Fibroblast of upper back skin (primary cell): ENCODE results near the gene IRF4.

Experiments used
- DNase-seq: peaks from one replicate; pipeline ENCODE4 v3.0.0-alpha.2; 2013

Gene IRF4

DNA sequence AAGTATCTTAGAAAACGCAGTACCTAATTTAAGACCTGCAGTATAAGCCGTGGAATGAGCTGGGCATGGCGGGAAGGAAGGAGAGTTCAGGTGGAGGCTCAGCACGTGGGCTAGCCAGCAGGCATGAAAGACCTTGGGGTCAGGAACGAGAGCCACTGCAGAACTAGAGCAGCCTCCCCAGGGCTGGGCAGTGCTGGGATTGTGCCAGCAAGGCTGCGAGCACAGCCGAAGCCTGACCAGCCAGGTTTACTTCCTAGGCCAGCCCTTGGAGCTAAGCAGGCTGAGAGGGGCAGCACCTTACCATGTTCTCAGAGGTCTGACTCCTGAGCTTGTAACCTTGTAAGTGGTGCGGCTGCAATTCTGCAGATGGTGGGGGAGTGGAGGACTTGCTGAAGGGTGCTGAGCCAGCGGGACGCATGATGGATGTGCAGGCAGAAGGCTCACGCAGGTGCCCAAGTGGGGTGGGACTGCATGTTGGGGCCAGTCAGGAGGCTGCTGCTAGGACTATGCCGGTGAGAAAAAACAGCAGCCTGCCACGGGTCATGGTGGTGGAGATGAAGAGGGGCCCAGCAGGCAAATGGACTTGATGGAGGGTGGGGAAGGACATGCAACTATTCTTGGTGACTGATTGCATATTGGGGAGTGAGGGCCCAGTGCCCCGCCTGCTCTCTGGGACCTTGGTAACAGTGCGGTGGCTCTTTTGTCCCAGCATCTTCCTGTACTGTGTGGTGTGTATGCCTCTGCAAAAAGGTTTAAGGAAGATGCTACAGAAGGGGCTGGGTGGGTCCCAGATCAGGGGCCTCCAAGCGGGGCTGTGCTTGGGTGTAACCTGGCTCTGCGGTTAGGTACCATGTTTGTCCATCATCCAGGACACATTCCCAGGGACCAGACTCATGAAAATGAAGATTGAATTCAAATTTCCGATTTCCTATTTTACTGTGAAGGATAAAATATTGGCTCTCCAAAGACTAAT is 37.6 kb upstream of the IRF4 start:
- no peak for DNase-seq

DNA sequence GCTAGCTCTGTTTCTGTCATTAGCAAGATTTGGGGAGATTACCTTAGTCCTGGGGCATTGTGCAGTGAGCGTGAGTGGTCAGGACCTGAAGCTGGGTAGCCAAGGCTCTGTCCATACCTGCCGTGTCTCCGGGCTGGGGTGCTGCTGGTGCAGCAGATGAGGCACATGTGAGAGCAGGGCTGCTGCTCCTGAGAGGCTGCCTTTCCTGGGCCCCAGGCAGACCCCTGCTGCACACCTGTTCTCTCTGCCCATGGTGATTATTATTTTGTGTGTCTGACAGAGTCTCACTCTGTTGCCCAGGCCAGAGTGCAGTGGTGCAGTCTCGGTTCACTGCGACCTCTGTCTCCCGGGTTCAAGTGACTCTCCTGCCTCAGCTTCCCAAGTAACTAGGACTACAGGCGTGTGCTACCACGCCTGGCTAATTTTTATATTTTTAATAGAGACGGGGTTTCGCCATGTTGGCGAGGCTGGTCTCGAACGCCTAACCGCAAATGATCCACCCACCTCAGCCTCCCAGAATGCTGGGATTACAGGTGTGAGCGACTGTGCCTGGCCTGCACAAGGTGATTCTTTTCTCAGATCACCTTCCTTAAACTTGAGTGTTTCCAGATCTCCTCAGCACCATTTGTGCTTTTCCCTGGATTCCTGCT is 36.8 kb upstream of the IRF4 start:
- DNase-seq, result no peak

DNA sequence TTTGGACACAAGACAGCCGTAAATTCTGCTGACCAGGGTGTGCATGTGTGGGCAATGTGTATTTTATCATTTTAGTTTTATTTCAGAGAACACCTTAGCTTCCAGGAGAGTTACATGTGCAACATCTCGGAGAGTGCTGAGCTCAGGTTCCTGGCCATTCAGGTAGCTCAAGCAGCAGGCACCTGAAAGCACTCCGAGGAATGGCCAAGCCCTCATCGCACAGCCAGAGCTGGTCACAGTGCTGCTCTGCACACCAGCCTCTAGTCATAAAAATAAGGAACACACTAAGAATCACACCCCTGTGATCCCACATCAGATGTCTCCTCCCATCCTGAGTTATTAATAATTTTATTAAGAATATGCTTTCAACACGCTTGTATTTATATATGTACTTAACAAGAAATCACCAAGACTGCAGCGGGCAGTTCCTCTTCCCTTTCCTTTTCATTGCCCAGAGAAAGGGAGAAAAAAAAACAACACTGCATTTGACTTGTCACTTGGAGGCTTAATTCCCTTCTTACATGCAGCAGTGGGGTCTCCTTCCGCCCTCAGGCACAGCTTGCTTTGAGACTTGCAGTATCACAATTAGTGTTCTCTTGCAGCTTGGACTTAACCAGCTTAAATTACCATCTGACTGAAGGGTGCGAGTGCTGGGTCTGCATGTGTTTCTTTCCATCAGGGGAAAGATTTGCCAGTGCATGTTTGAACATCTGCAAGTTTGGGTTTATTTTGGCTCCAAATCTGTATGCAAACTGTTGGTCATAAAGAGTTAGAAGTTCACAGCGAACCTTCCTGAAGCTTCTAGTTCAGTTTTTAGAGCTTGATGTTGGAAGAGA is 36.0 kb upstream of the IRF4 start:
- DNase-seq, result no peak

DNA sequence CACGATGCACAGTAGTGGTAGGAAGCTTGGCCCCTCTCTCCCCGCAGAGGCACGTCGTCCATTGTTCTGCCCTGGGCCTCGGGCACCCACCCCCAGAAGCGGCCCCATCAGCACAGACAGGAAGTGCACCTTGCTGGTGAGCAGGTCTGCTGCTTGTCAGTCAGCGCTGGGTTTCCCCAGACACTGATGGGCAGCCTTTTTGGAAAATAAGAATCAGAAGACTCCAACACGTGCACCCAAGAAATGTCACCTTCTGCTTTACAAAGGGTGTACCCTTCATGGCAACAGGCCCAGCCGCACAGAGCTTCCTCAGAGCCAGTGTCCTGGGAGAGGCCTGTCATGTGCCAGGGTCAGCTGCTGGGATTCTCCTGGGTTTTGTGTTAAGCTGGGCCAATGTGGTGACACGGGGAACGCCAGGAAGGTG is 34.7 kb upstream of the IRF4 start:
- DNase-seq, result no peak

DNA sequence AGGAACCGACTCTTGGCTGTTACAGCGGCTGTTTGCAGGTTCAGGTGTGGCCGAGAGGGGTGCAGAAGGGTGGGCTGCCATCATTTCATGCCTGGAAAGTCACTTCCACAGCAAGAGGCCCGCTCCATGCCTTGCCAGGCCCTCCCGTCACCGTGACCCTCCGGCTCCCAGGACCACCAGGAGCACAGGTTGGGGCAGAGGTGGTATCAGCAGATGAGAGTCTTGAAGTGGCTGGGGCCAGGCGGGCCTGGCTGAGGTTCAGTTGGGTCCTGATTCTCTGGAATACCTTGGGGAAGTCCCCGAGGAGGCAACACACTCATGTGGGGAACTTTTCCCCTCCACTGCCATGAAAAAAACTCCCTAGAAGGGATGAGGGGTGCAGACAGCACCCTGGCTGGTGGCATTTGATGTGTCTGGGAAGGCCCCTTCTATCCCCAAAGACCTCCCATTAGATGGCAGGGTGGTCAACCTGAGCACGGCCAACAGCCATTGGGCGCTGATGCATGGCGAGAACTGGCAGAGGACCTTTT is 34.2 kb upstream of the IRF4 start:
- no peak for DNase-seq

DNA sequence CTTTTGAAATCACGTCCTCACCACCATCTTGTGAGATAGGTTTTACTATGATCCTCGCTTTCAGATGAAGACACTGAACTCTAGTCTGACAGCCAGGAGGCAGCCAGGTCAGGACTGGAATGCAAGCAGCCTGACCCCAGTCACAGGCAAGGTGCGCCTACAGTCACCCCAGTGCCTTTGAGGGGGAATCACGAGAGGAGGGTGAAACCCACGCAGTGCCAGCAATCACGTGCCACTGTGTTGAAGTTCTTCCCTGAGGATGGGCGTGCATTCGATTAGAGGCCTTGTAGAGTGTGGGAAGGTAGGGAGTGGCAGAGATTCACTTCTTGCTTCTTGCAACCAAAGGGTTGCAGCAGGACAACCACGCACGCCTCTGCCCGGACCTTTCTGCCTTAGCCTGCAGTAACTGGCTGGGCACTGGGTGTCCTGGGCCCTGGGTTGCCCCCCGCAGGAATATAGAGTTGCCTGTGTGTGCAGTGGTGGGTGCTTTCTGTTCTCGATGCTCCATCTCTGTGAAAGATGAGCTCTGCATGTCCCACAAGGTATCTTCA is 33.7 kb upstream of the IRF4 start:
- no peak for DNase-seq

DNA sequence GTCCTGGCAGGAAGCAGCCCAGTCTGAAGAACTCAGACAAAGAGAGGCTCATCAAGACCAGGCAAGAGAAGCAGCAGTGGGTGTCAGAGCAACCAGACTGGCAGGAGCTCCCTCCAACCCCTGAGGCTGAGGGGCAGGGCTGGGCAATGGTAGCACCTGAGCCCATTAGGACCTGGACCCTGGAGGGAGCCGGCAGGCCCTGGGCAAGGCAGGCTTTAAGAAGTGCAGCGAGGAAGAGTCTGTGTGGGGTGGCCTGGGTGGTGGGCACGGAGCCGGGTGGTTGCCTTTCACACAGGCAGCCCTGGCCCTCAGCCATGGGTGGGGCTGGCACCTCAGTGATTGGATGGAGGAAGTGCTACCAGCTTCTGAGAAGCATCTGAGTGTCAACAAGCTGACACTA is 33.1 kb upstream of the IRF4 start:
- no peak for DNase-seq

DNA sequence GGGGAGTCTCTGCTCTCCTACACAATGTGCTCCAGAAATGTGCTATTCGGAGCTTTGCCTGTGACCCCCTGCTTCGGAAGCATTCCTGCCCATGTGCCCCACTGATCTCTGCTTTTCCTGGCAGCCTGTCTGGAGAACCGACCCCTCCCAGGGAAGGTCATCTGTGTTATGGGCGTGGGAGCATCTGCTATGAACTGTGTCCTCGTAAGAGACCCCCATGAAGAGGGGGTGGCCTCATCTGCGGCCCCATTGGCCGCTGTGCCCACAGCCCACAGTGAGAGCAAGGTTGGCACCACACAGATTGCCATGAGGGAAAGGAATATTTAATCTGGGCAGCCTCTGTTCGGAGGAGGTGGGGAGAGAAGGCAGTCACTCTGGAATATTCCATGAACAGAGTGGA is 32.7 kb upstream of the IRF4 start:
- no peak for DNase-seq

DNA sequence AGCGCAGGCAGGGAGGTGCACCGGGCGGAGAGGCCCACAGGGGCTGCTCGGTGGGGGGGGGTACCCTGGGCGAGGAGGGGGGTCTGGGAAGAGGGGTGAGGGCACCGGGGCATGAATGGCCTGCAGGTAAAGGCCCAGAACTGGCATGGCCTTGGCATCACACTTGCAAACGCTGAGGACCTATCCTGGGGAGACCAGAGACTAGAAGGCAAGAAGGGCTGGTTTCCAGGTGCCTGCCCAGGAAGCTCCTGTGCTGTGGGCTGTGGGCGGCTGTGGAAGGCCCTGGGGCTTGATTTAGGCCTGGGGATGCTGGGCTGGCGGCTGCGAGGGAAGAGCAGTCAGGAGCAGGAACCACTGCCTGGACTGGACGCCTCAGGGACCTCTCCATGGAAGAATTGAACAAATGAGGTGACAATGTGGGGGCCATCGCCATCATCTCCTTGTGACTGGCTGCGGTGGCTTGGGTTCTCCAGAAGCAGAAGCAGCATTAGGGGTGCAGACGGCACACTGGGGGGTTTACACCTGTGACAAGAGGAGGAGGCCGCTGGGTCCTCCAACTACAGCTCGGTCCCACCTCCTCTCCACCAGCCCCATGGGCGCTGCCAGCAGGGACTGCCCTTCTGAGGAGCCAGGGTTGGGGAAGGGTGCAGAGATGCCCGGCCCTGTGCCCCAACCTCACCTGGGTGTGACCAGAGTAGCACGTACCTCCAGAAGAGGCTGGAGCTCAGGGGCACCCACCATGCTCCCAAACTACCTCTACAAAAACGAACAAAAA is 32.1 kb upstream of the IRF4 start:
- no peak for DNase-seq

DNA sequence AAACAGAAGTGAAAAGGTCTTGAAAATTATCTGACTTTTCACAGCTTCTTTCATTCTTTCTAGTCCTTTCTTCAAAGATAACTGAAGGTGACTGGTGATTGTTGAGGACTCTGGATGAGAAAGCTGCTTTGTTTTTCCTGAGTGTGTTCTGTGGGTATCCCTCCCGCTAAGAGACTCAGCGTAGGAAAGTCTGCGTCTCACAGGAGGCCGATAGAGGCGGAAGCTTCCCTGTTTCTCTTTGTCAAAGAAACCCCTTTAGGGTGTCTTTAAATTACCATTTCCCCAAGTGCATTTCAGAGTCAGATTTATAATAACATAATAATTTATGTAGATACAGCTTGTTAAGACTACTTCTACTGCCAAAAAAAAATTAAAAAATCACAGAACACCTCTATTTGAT is 31.2 kb upstream of the IRF4 start:
- DNase-seq, result no peak

DNA sequence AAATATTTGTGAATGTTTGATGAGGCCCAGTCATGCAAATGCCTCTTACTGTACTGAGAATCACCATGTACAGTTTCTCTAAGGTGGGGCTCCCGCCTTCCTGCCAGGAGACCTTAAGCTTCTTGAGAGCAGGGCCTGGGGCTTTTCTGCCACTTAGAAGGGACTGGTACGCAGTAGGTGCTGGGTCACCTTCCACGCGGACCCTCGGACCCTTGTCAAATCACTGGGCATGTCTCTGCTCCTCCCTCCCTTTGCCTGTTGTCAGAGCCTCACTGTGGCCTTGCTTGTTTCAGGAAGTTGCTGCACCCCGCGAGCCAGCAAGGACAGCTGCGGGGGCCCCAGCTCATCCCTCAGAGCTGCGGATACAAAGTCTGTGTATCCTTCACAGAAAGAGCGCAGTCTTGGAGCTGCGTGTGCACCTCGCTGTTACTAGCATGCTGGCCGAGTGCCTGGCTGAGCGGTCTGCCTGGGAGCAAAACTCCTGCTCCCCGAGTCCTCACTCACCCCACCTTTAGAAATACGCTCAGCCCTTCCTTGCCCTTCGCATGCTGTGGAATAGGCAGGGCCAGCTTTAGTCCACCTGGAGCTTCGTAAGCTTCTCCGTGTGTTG is 30.7 kb upstream of the IRF4 start:
- DNase-seq, result no peak

DNA sequence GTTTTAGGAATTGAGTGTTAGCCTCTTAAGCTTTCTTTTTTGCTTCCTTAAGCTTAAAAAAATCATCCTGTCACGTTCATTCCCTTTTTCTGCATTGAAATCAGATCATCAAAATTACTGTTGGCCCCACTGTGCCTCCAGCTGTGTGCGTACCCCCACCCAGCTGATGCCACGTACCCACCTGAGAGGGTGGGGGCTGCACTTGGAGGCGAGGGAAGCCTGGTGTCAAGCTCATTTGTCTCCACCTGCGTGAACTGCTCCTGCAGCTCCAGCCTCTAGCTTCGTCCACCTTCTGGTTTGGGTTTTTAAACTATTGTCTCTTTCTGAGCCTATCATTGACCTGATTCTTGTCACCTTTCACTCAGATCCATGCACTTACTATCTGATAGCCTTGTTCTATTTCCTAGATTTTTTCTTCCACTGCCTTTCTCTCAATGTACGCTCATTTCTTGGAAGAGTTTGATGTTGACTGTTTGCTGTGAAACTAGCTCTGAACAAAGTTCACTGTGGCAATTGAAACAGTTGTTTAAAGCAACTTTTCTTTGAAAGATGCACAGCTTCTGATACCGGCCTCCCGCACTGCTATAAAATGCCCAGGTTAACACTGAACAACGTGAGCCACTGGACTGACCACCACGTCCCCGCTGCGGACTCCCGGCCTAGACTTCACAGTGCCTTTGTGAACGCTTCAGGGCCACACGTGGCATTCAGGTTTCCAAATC is 30.0 kb upstream of the IRF4 start:
- no peak for DNase-seq

DNA sequence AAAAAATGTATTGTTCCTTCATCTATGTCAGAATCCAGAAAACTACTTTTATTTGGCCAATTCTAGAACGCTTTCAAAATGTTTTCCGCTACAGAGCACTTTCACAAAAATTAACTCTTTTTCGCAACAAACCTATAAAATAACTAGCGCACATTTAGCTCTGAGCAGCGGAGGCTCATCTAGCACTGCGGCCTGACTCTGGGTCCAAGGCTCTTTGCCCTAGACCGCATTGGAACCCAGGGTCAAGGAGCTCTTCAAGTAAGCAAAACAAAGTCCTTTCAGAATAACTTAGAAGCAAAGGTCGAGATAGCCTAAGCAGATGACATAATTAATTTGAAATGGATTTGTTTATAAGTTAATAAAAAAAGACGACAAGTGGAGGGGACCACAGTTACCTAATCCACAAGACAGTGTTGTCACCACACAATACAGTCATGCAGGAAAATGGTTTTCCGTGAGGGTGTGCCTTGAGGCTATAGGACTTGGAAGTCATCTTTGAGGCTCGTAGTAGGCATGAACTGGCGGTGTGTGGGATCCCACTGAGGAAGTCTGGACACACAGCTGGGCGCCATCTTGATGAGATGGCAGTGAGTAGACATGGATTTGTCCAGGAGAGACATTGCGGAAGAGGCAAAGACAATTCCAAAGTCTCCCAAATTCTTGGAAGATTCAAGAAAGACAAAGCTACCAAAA is 29.2 kb upstream of the IRF4 start:
- DNase-seq, result no peak

DNA sequence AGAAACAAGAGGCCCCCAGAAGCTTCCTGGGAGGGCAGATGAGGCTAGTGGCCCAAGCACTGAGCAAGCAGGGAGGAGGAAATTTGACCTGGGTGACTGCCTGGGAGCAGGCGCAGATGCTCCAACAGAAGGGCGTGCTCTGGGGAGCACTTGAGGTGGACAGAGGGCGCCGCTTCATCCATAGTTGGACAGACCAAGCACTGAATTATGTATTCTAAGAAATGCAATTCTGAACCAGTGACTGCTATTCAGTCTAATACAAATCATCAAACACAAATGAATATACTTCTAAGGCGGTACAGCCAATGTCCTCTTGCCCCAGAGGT is 28.7 kb upstream of the IRF4 start:
- DNase-seq, result no peak

DNA sequence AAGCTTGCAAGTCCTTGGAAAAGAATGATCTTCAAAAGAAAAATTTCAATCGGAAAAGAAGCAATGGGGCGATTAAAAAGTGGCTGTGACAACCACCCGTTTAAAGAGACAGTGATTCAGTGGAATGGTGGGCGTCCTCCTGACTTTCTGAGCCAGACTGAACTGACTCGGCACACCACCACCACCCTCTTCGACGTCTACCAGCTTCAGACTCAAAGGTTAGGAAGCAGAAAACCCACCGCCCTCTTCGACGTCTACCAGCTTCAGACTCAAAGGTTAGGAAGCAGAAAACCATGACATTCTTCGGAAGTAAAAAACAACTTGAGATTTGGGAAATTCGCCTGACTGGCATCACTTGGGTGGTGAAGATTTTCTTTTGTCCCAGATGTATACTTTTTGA is 28.3 kb upstream of the IRF4 start:
- no peak for DNase-seq

DNA sequence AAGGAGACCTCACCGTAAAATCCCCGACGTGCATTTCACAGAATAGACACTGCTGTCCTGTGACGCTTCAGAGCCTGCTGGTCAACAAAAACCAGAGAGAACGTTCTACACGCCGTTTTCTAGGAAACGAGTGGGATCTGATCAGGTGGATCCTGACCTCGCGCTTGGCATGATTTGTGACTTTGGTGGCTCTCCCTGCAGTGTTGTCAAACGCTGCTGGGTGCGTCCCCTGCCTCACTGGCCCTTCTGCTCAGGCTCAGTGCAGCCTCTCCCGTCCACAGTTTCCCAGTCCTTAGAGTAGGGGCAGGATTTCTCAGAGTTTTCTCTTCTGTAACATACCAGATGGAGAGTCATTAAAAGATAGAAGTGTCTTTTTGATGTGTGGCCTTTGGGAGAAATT is 27.6 kb upstream of the IRF4 start:
- no peak for DNase-seq

DNA sequence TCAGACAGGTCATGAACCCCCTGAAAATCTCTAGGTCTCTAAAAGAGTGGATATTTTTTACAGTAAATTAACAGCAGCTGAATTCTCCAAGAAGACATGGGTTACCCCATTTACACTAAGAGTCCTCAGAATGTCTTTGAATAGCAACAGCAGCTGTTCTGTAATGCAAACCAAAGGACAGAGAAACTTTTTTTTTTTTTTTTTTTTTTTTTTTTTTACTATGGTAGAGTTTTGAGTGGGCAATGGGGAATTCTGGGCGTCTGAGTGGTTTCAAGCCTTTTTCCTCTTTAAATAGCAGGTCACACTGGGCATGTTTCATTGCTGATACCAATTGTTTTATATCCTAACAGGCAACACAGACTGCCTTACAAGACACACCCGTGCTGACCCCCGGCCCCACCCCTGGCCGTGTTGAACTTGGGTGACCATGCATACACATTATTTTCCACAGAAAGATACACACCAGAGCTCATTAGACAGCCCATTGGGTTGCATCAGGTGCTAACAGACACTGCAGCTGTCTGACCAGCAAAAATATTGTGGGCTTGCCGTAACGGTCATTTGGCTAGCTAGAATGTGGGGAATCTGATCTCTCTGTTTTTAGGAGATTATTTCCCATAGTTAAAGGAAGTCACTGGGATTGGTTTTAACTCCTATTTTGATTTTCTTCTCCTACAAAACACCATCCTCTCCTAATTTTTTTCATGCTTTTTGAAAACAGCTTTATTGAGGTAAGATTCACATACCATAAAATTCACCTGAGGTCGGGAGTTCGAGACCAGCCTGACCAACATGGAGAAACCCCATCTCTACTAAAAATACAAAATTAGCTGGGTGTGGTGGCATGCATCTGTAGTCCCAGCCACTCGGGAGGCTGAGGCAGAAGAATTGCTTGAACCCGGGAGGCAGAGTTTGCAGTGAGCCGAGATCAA is 26.7 kb upstream of the IRF4 start:
- DNase-seq, result no peak

DNA sequence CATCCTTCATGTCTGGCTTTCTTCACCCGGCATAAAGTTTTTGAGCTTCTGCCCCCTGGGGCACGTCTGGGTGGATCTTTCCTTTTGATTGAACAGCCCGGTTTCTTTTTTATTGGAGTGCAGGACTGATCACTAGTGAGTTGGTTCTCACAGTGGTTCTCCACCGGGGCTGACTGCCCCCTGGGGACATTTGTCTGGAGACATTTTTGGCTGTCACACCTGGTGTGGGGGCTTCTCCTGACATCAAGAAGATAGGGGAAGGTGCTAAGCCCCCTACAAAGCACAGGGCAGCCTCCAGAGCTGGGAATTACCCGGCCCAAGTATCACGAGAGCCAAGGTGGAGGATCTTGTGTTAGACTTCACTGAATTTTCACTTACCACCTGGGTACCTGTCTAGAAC is 25.7 kb upstream of the IRF4 start:
- DNase-seq, result no peak
